Measurements from ENCODE around the gene RCAN2.

Gene RCAN2

DNA sequence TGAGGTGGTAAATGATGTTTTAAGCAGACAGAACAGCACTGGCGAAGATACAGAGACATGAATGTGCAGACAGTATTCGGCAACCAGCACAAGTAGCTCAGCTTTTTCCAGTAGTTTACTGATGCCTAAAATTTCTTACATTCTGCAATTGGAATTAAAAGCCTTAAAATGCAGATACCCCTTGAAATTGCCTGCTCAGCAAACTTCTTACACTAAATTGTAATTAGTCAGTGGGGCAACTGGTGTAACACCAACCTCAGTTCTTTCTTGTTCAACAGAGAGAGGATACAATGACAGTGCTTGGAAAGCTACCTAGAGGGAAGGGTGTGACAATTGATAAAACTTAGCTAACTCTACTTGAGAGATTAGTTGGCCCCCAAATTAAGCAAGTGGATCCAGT lies 199.4 kb downstream of the RCAN2 start:
- no peak for DNase-seq (ENCODE audit: low read depth in 1 of 2, low spot score in 1 of 2)
- TF ChIP-seq POLR2AphosphoS5 (IDR thresholded peaks at IDR 0.05; ENCODE audit: low read depth) (no peak), SPI1 (IDR thresholded peaks at IDR 0.05; ENCODE audit: borderline replicate concordance, low read depth) (no peak), GABPA (IDR thresholded peaks at IDR 0.05; ENCODE audit: low read depth) (no peak)
- TF ChIP-seq, protein P1, sequence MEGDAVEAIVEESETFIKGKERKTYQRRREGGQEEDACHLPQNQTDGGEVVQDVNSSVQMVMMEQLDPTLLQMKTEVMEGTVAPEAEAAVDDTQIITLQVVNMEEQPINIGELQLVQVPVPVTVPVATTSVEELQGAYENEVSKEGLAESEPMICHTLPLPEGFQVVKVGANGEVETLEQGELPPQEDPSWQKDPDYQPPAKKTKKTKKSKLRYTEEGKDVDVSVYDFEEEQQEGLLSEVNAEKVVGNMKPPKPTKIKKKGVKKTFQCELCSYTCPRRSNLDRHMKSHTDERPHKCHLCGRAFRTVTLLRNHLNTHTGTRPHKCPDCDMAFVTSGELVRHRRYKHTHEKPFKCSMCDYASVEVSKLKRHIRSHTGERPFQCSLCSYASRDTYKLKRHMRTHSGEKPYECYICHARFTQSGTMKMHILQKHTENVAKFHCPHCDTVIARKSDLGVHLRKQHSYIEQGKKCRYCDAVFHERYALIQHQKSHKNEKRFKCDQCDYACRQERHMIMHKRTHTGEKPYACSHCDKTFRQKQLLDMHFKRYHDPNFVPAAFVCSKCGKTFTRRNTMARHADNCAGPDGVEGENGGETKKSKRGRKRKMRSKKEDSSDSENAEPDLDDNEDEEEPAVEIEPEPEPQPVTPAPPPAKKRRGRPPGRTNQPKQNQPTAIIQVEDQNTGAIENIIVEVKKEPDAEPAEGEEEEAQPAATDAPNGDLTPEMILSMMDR (IDR thresholded peaks at IDR 0.05; ENCODE audit: insufficient read depth, low read length): no peak
- TF ChIP-seq, protein P2, sequence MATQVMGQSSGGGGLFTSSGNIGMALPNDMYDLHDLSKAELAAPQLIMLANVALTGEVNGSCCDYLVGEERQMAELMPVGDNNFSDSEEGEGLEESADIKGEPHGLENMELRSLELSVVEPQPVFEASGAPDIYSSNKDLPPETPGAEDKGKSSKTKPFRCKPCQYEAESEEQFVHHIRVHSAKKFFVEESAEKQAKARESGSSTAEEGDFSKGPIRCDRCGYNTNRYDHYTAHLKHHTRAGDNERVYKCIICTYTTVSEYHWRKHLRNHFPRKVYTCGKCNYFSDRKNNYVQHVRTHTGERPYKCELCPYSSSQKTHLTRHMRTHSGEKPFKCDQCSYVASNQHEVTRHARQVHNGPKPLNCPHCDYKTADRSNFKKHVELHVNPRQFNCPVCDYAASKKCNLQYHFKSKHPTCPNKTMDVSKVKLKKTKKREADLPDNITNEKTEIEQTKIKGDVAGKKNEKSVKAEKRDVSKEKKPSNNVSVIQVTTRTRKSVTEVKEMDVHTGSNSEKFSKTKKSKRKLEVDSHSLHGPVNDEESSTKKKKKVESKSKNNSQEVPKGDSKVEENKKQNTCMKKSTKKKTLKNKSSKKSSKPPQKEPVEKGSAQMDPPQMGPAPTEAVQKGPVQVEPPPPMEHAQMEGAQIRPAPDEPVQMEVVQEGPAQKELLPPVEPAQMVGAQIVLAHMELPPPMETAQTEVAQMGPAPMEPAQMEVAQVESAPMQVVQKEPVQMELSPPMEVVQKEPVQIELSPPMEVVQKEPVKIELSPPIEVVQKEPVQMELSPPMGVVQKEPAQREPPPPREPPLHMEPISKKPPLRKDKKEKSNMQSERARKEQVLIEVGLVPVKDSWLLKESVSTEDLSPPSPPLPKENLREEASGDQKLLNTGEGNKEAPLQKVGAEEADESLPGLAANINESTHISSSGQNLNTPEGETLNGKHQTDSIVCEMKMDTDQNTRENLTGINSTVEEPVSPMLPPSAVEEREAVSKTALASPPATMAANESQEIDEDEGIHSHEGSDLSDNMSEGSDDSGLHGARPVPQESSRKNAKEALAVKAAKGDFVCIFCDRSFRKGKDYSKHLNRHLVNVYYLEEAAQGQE (IDR thresholded peaks at IDR 0.05; ENCODE audit: insufficient replicate concordance, low read depth): no peak
- H3K27ac ChIP-seq (replicated peaks): no peak overlapping the region
- peaks cover 7% of the 10 kb centered on the region for H3K27me3 ChIP-seq (ENCODE audit: insufficient read depth, poor library complexity, severe bottlenecking)
- no peak overlapping the region for H3K4me3 ChIP-seq (replicated peaks; ENCODE audit: insufficient read depth, low read length)

DNA sequence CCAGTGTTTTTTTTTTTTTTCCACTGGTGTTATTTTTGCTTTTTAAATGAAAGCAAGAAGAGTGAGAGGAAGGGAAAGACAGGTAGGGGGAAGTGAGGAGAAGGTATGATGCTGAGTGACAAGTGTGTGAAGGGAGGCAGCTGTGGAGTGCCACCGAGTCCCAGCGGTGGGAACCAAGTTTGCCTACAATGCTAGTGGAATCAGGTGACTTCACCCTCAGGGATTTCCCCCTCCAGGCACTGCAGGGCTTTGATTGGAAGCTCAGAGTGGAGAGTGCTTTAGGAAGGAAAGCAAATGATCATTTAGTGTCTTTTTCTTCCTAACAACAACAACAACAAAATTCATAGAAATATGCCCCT lies 200.0 kb downstream of the RCAN2 start:
- TF ChIP-seq POLR2AphosphoS5 (IDR thresholded peaks at IDR 0.05; ENCODE audit: low read depth) (no peak), SPI1 (IDR thresholded peaks at IDR 0.05; ENCODE audit: borderline replicate concordance, low read depth) (no peak), GABPA (IDR thresholded peaks at IDR 0.05; ENCODE audit: low read depth) (no peak)
- TF ChIP-seq, protein P1 (IDR thresholded peaks at IDR 0.05; ENCODE audit: insufficient read depth, low read length): no peak
- TF ChIP-seq, protein P2 (IDR thresholded peaks at IDR 0.05; ENCODE audit: insufficient replicate concordance, low read depth): no peak
- peaks cover 5% of the 10 kb centered on the region for H3K27me3 ChIP-seq (ENCODE audit: insufficient read depth, poor library complexity, severe bottlenecking)
- H3K4me3 ChIP-seq (replicated peaks; ENCODE audit: insufficient read depth, low read length): no peak overlapping the region
- no peak for DNase-seq (ENCODE audit: low read depth in 1 of 2, low spot score in 1 of 2)
- H3K27ac ChIP-seq (replicated peaks): no peak overlapping the region

DNA sequence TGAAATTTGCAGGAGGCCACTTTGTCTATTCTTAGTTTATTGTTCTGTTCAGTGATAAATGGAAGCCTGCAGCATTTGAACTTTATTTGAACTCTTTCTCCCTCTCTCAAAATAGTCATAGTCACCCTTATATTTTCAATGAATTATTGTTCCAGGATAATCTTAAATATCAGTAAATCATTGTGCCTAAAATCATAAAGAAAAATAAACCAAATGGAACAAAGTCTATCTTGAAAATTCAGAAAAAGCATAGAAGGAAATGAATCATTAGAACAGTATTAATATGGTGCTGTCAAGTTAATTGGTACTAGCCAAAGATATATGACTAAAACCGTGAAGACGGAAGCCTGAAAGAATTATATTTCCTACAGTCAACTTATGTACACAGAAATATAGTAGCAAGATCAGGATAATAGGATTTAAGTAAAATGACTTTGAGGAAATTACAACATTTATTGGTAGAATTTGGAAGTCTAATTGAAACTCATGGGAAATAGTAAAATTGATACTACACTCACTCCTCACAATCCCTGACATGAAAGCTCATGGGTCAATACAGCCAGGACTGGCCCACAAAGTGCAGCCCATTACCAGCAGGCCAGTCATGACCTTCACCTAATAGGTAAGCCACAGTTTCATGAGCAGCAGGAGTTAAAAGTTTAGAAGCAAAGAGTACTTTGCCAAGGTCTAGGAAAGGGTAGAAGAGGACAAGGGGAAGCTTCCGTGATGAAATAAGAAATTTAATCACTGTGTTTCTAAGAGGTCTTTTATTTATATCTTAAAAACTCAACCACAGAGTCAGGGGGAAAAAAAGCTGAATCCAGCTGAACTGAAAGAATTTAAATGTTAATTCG lies 200.6 kb downstream of the RCAN2 start:
- no peak overlapping the region for H3K4me3 ChIP-seq (replicated peaks; ENCODE audit: insufficient read depth, low read length)

More for the DNA sequence above, 200.6 kb downstream of the RCAN2 start:
- TF ChIP-seq POLR2AphosphoS5 (IDR thresholded peaks at IDR 0.05; ENCODE audit: low read depth): no peak
- TF ChIP-seq GABPA (IDR thresholded peaks at IDR 0.05; ENCODE audit: low read depth): no peak
- TF ChIP-seq, protein P1 (IDR thresholded peaks at IDR 0.05; ENCODE audit: insufficient read depth, low read length): no peak
- Histone ChIP-seq H3K27ac (replicated peaks) (no peak overlapping the region), H3K27me3 (ENCODE audit: insufficient read depth, poor library complexity, severe bottlenecking) (peaks cover 5% of the 10 kb centered on the region)
- DNase-seq (ENCODE audit: low read depth in 1 of 2, low spot score in 1 of 2): no peak

All from HL-60 (cell line).